Ovary (tissue), 3 donors: ENCODE results near the gene TNFSF8.

Experiments
- POLR2A ChIP-seq: fragments of 450-650 bp; IDR thresholded peaks from one replicate; pipeline ENCODE4 v1.6.1; 2017; ENCODE audit warnings: antibody characterized with exemption, mild to moderate bottlenecking, moderate library complexity
- TF ChIP-seq, protein P1 (sequence below), 3 donors: fragments of 450-650 bp in 2 of 3; fragments of 200-600 bp in 1 of 3; IDR thresholded peaks; one replicate each; pipeline versions ENCODE4 v1.5.1 to v1.8.0; 2016 to 2022; ENCODE audit warnings: antibody characterized with exemption in 3 of 3, mild to moderate bottlenecking in 1 of 3
- donor health status: DM: no; HTN: no; CAD: no.

DNA sequence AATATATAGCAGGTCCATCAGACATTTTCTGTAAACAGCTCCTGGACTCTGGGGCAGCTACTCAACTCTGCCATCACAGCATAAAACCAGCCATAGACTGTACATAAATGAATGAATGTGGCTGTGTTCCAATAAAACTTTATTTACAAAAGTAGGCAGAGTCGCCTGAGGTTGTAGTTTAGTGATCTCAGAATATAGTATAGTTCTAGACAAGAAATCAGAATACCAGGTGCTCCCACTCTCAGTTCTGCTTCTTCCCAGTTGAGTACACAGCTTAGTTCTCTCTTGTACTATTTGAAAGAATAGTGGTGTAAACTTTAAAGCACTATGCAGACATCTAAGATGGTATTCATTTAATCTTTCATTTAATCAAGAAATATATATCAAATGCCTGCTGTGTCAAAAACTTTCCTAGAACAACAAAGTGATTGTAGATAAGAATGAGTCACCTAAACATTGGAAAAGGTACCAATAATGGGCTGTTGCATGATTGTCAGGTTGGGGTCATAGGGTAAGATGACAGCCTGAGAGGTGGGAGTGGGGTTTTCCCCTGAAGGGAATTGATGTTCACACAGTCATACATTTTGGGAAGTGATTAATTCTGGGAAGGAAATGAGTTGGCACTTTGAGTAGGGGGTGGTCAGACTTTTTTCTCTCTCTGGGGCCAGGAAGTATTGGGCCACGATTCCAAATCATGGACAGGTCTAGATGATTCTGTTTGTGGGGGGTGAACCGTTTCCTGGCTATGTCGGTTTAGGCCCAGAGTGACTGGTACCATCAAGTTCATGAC lies 37.0 kb downstream of the TNFSF8 start:
- TF ChIP-seq, protein P1, sequence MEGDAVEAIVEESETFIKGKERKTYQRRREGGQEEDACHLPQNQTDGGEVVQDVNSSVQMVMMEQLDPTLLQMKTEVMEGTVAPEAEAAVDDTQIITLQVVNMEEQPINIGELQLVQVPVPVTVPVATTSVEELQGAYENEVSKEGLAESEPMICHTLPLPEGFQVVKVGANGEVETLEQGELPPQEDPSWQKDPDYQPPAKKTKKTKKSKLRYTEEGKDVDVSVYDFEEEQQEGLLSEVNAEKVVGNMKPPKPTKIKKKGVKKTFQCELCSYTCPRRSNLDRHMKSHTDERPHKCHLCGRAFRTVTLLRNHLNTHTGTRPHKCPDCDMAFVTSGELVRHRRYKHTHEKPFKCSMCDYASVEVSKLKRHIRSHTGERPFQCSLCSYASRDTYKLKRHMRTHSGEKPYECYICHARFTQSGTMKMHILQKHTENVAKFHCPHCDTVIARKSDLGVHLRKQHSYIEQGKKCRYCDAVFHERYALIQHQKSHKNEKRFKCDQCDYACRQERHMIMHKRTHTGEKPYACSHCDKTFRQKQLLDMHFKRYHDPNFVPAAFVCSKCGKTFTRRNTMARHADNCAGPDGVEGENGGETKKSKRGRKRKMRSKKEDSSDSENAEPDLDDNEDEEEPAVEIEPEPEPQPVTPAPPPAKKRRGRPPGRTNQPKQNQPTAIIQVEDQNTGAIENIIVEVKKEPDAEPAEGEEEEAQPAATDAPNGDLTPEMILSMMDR (IDR thresholded peaks at IDR 0.05), result no peak
- no peak for TF ChIP-seq POLR2A
